ENCODE measurements around the gene WDR91.
A peak's percentile ranks its signal among the peaks of the same experiment; 100 is the strongest.
"Not testable (repeated sequence)": the region's sequence is repeated elsewhere in the genome, so short reads cannot be mapped to it uniquely, and the experiment has no call there.

Gene WDR91

GRCh38 chr7:135183478-135183877, 27.8 kb downstream of the WDR91 start:
- H3K27ac Mint-ChIP-seq, result no peak overlapping the region
- H3K36me3 Mint-ChIP-seq (ENCODE audit: low read depth), result peaks cover 93% of the 10 kb centered on the region
- H3K4me1 Mint-ChIP-seq (ENCODE audit: low read depth), result peaks cover 9% of the 10 kb centered on the region
- H3K4me3 Mint-ChIP-seq, result no peak overlapping the region
- no peak for DNase-seq
- no peaks in the 10 kb centered on the region for H3K27me3 Mint-ChIP-seq
- peaks cover 39% of the 10 kb centered on the region for H3K9me3 Mint-ChIP-seq

- no peak for DNase-seq
- H3K36me3 Mint-ChIP-seq (ENCODE audit: low read depth), result peaks cover 80% of the 10 kb centered on the region
- no peak overlapping the region for H3K27ac Mint-ChIP-seq
- no peaks in the 10 kb centered on the region for H3K27me3 Mint-ChIP-seq
- H3K4me3 Mint-ChIP-seq, result no peak overlapping the region
- peaks cover 39% of the 10 kb centered on the region for H3K9me3 Mint-ChIP-seq
- peaks cover 7% of the 10 kb centered on the region for H3K4me1 Mint-ChIP-seq (ENCODE audit: low read depth)
Observed at GRCh38 chr7:135181929-135182678, 29.2 kb downstream of the WDR91 start.

- DNase-seq, result no peak
- H3K36me3 Mint-ChIP-seq (ENCODE audit: low read depth), result peaks cover 76% of the 10 kb centered on the region
- H3K9me3 Mint-ChIP-seq, result peaks cover 39% of the 10 kb centered on the region
- no peaks in the 10 kb centered on the region for H3K4me1 Mint-ChIP-seq (ENCODE audit: low read depth)
- H3K4me3 Mint-ChIP-seq, result no peak overlapping the region
- H3K27me3 Mint-ChIP-seq, result no peaks in the 10 kb centered on the region
- H3K27ac Mint-ChIP-seq, result no peak overlapping the region
Observed at GRCh38 chr7:135181261-135181928, 29.9 kb downstream of the WDR91 start.

- no peak for DNase-seq
- Mint-ChIP-seq H3K27ac (no peak overlapping the region), H3K9me3 (peaks cover 39% of the 10 kb centered on the region), H3K4me1 (ENCODE audit: low read depth) (no peaks in the 10 kb centered on the region), H3K4me3 (no peak overlapping the region), H3K27me3 (no peaks in the 10 kb centered on the region), H3K36me3 (ENCODE audit: low read depth) (peaks cover 66% of the 10 kb centered on the region)
Observed at GRCh38 chr7:135180122-135180521, 31.2 kb downstream of the WDR91 start.

- no peak overlapping the region for H3K4me3 Mint-ChIP-seq
- H3K27me3 Mint-ChIP-seq, result no peaks in the 10 kb centered on the region
- H3K27ac Mint-ChIP-seq, result no peak overlapping the region
- H3K9me3 Mint-ChIP-seq, result peaks cover 39% of the 10 kb centered on the region
- no peak for DNase-seq
- no peaks in the 10 kb centered on the region for H3K4me1 Mint-ChIP-seq (ENCODE audit: low read depth)
- peaks cover 59% of the 10 kb centered on the region for H3K36me3 Mint-ChIP-seq (ENCODE audit: low read depth)
Observed at GRCh38 chr7:135179321-135179925, 31.9 kb downstream of the WDR91 start.

- DNase-seq, result no peak
- peaks cover 33% of the 10 kb centered on the region for H3K9me3 Mint-ChIP-seq
- no peak overlapping the region for H3K27ac Mint-ChIP-seq
- no peaks in the 10 kb centered on the region for H3K4me1 Mint-ChIP-seq (ENCODE audit: low read depth)
- H3K27me3 Mint-ChIP-seq, result no peaks in the 10 kb centered on the region
- peaks cover 48% of the 10 kb centered on the region for H3K36me3 Mint-ChIP-seq (ENCODE audit: low read depth)
- no peak overlapping the region for H3K4me3 Mint-ChIP-seq
Observed at GRCh38 chr7:135178364-135178763, 33.0 kb downstream of the WDR91 start.

- no peak overlapping the region for H3K4me3 Mint-ChIP-seq
- no peak overlapping the region for H3K27ac Mint-ChIP-seq
- peaks cover 38% of the 10 kb centered on the region for H3K36me3 Mint-ChIP-seq (ENCODE audit: low read depth)
- no peak for DNase-seq
- peaks cover 1% of the 10 kb centered on the region for H3K4me1 Mint-ChIP-seq (ENCODE audit: low read depth)
- no peaks in the 10 kb centered on the region for H3K27me3 Mint-ChIP-seq
- H3K9me3 Mint-ChIP-seq, result peaks cover 24% of the 10 kb centered on the region
Observed at GRCh38 chr7:135177028-135177696, 34.2 kb downstream of the WDR91 start.

GRCh38 chr7:135175931-135176330, 35.4 kb downstream of the WDR91 start:
- peaks cover 11% of the 10 kb centered on the region for H3K4me1 Mint-ChIP-seq (ENCODE audit: low read depth)
- peaks cover 27% of the 10 kb centered on the region for H3K36me3 Mint-ChIP-seq (ENCODE audit: low read depth)
- H3K4me3 Mint-ChIP-seq, result no peak overlapping the region
- H3K9me3 Mint-ChIP-seq, result peaks cover 15% of the 10 kb centered on the region
- no peak overlapping the region for H3K27ac Mint-ChIP-seq
- no peaks in the 10 kb centered on the region for H3K27me3 Mint-ChIP-seq
- DNase-seq, result no peak

GRCh38 chr7:135174941-135175340, 36.4 kb downstream of the WDR91 start:
- Mint-ChIP-seq H3K27me3 (no peaks in the 10 kb centered on the region), H3K27ac (no peak overlapping the region), H3K4me1 (ENCODE audit: low read depth) (peaks cover 14% of the 10 kb centered on the region), H3K9me3 (peaks cover 10% of the 10 kb centered on the region), H3K4me3 (no peak overlapping the region), H3K36me3 (ENCODE audit: low read depth) (peaks cover 22% of the 10 kb centered on the region)
- no peak for DNase-seq

- DNase-seq, H3K4me3 Mint-ChIP-seq, H3K9me3 Mint-ChIP-seq, H3K27me3 Mint-ChIP-seq, H3K27ac Mint-ChIP-seq: not testable (repeated sequence)
- H3K4me1 Mint-ChIP-seq (ENCODE audit: low read depth), result peaks cover 23% of the 10 kb centered on the region
- H3K36me3 Mint-ChIP-seq (ENCODE audit: low read depth), result peaks cover 23% of the 10 kb centered on the region
Observed at GRCh38 chr7:135173916-135174315, 37.4 kb downstream of the WDR91 start.

- not testable (repeated sequence) for H3K9me3 Mint-ChIP-seq, H3K27me3 Mint-ChIP-seq, DNase-seq
- Mint-ChIP-seq H3K36me3 (ENCODE audit: low read depth) (peaks cover 42% of the 10 kb centered on the region), H3K4me3 (peak overlapping the region; percentile 95), H3K4me1 (ENCODE audit: low read depth) (peaks cover 45% of the 10 kb centered on the region), H3K27ac (peak overlapping the region; percentile 96)
Observed at GRCh38 chr7:135171581-135172291, 39.6 kb downstream of the WDR91 start.

GRCh38 chr7:135170998-135171481, 40.3 kb downstream of the WDR91 start:
- Mint-ChIP-seq H3K27ac (peak overlapping the region; percentile 96), H3K4me3 (peak overlapping the region; percentile 95), H3K4me1 (ENCODE audit: low read depth) (peaks cover 52% of the 10 kb centered on the region), H3K36me3 (ENCODE audit: low read depth) (peaks cover 44% of the 10 kb centered on the region)
- DNase-seq, H3K9me3 Mint-ChIP-seq, H3K27me3 Mint-ChIP-seq: not testable (repeated sequence)

- H3K36me3 Mint-ChIP-seq (ENCODE audit: low read depth), result peaks cover 50% of the 10 kb centered on the region
- peak; percentile 95 for DNase-seq
Observed at GRCh38 chr7:135170274-135170997, 40.9 kb downstream of the WDR91 start, which contains the start of gene CYREN. Gene CYREN, minus strand, starts transcription at chr7:135170707. Its CDS starts 1,785 bp downstream, at chr7:135168922.

More at GRCh38 chr7:135170274-135170997, 40.9 kb downstream of the WDR91 start, which contains the start of gene CYREN:
- peak within 1 kb of the TSS; percentile 95 for H3K4me3 Mint-ChIP-seq
- no peaks in the 10 kb centered on the region for H3K27me3 Mint-ChIP-seq
- H3K4me1 Mint-ChIP-seq (ENCODE audit: low read depth), result peaks cover 58% of the 10 kb centered on the region
- peak within 1 kb of the TSS; percentile 98 for H3K27ac Mint-ChIP-seq
- H3K9me3 Mint-ChIP-seq, result no peaks in the 10 kb centered on the region

Data from activated T-cell treated with anti-CD3 and anti-CD28 coated beads, Interleukin-2, amount 50 U/mL, for 24 hours (primary cell).